HepG2 (cell line): ENCODE measurements around the gene PHF13. TPM values are rescaled to one million over a fixed set of nuclear protein-coding genes. Genes with fewer than 3 reads are reported as not detected.
A peak's percentile ranks its signal among the peaks of the same experiment; 100 is the strongest.

Experiments used
- CEBPG ChIP-seq: IDR thresholded peaks from 2 replicates; pipeline ENCODE4 v1.6.1; 2016
- CREM ChIP-seq, 2 experiments: sonication (generic) in 1 of 2; formaldehyde crosslinking in 1 of 2; IDR thresholded peaks; 2 replicates each; pipeline versions ENCODE4 v1.4.0 to v1.6.1; 2016 to 2020; ENCODE audit warnings: antibody characterized with exemption in 1 of 2, mild to moderate bottlenecking in 1 of 2, missing genetic modification reagents in 1 of 2
- HCFC1 ChIP-seq: fragments of 150-350 bp; IDR thresholded peaks from 2 replicates; pipeline ENCODE4 v1.6.1; 2014; ENCODE audit warnings: low read depth, low read length
- HMG20B ChIP-seq: conservative IDR thresholded peaks from 2 replicates; pipeline ENCODE4 v1.6.1; 2016; ENCODE audit warnings: missing genetic modification reagents, missing compliant biosample characterization
- HNF4G ChIP-seq, 2 experiments: sonication (generic) in 1 of 2; formaldehyde crosslinking in 1 of 2; IDR thresholded peaks; 2 replicates each; pipeline versions ENCODE4 v1.4.0 to v1.6.1; 2011 to 2020; ENCODE audit warnings: borderline replicate concordance in 2 of 2, low read depth in 2 of 2, mild to moderate bottlenecking in 2 of 2, low read length in 1 of 2, missing genetic modification reagents in 1 of 2, moderate library complexity in 1 of 2
- HNRNPLL ChIP-seq: fragments of 200-400 bp; formaldehyde crosslinking; IDR thresholded peaks from 2 replicates; pipeline ENCODE4 v1.6.1; 2017; ENCODE audit warnings: mild to moderate bottlenecking, low read depth, low read length; ENCODE audit not compliant: poor library complexity, severe bottlenecking
- ISL2 ChIP-seq: sonication (generic); formaldehyde crosslinking; IDR thresholded peaks from 2 replicates; pipeline ENCODE4 v1.5.0; 2020; ENCODE audit warnings: missing genetic modification reagents
- KAT2B ChIP-seq: fragments of 150-350 bp; IDR thresholded peaks from 2 replicates; pipeline ENCODE4 v1.6.1; 2014; ENCODE audit warnings: low read depth, low read length, borderline replicate concordance
- MAFF ChIP-seq: IDR thresholded peaks from 2 replicates; pipeline ENCODE4 v1.6.1; 2011; ENCODE audit warnings: low read depth, low read length, improper control_type of control experiment
- NR2F2 ChIP-seq: IDR thresholded peaks from 2 replicates; pipeline ENCODE4 v1.6.1; 2012; ENCODE audit warnings: low read depth, inconsistent platforms, borderline replicate concordance
- PCBP1 ChIP-seq: fragments of 200-400 bp; formaldehyde crosslinking; IDR thresholded peaks from 2 replicates; pipeline ENCODE4 v1.6.1; 2017; ENCODE audit warnings: mild to moderate bottlenecking, low read depth, low read length, borderline replicate concordance
- SP2 ChIP-seq: sonication (generic); formaldehyde crosslinking; IDR thresholded peaks from 2 replicates; pipeline ENCODE4 v1.5.1; 2020; ENCODE audit warnings: mild to moderate bottlenecking, missing genetic modification reagents
- TAF1 ChIP-seq: sonication (generic); formaldehyde crosslinking; IDR thresholded peaks from 2 replicates; pipeline ENCODE4 v1.4.0; 2020; ENCODE audit warnings: missing genetic modification reagents
- TBX2 ChIP-seq: sonication (generic); formaldehyde crosslinking; IDR thresholded peaks from 2 replicates; pipeline ENCODE4 v1.5.0; 2020; ENCODE audit warnings: missing genetic modification reagents, mild to moderate bottlenecking, borderline replicate concordance
- TCF12 ChIP-seq, 2 experiments: fragments of 450-650 bp in 1 of 2; sonication (generic) in 1 of 2; formaldehyde crosslinking in 1 of 2; IDR thresholded peaks; 2 replicates each; pipeline versions ENCODE4 v1.6.1 to v1.8.0; 2017 to 2022; ENCODE audit warnings: antibody characterized with exemption in 1 of 2, mild to moderate bottlenecking in 1 of 2, missing genetic modification reagents in 1 of 2, moderate library complexity in 1 of 2
- YEATS2 ChIP-seq: sonication (generic); formaldehyde crosslinking; IDR thresholded peaks from 2 replicates; pipeline ENCODE4 v1.4.0; 2020; ENCODE audit warnings: missing genetic modification reagents, borderline replicate concordance
- ZMYM4 ChIP-seq: sonication (generic); formaldehyde crosslinking; IDR thresholded peaks from 2 replicates; pipeline ENCODE4 v1.8.1; 2023; ENCODE audit warnings: mild to moderate bottlenecking, missing genetic modification reagents
- ZNF225 ChIP-seq: sonication (generic); formaldehyde crosslinking; IDR thresholded peaks from 2 replicates; pipeline ENCODE4 v1.4.0; 2020; ENCODE audit warnings: mild to moderate bottlenecking, missing genetic modification reagents
- ZNF232 ChIP-seq: sonication (generic); formaldehyde crosslinking; IDR thresholded peaks from 2 replicates; pipeline ENCODE4 v1.4.0; 2020; ENCODE audit warnings: missing genetic modification reagents, borderline replicate concordance
- ZNF567 ChIP-seq: sonication (generic); formaldehyde crosslinking; IDR thresholded peaks from 2 replicates; pipeline ENCODE4 v1.8.1; 2023; ENCODE audit warnings: mild to moderate bottlenecking, missing genetic modification reagents, borderline replicate concordance
- polyA plus RNA-seq, 8 experiments: library from polyadenylated mRNA; depleted of rRNA in 3 of 8; stranded (reverse) in 7 of 8; unstranded in 1 of 8; fragments of >200 nt; fragmentation: Illumina TruSeq in 4 of 8; extraction: Trizol in 4 of 8; gene quantifications; 2 replicates each; pipeline versions ENCODE4 v1.2.1 to v1.2.3, GENCODE V29; 2011 to 2016; ENCODE audit warnings: low read depth in 4 of 8, missing spikeins in 1 of 8, mixed read lengths in 1 of 8; ENCODE audit not compliant: insufficient read depth in 1 of 8
- total RNA-seq, 5 experiments: library from RNA; depleted of rRNA; stranded (reverse); fragments of >200 nt; fragmentation: Illumina TruSeq; extraction: Trizol; gene quantifications; 2 replicates each; pipeline ENCODE4 v1.2.3, GENCODE V29; 2016; ENCODE audit warnings: low read depth in 1 of 5
- TF ChIP-seq, protein P1 (sequence below): fragments of 450-650 bp; IDR thresholded peaks from 2 replicates; pipeline ENCODE4 v1.6.1; 2017; ENCODE audit warnings: mild to moderate bottlenecking
- TF ChIP-seq, protein P2 (sequence below): sonication (generic); formaldehyde crosslinking; IDR thresholded peaks from 2 replicates; pipeline ENCODE4 v1.4.0; 2020; ENCODE audit warnings: missing genetic modification reagents
- TF ChIP-seq, protein P3 (sequence below): conservative IDR thresholded peaks from 2 replicates; pipeline ENCODE4 v1.6.1; 2018; ENCODE audit warnings: missing genetic modification reagents

The PHF13 gene
- total and polyA plus RNA-seq, 2 of the 13 experiments (the other 11 are each of a cell fraction or from before 2014, with no cell fraction given) = 4.7 to 7.4 TPM

DNA sequence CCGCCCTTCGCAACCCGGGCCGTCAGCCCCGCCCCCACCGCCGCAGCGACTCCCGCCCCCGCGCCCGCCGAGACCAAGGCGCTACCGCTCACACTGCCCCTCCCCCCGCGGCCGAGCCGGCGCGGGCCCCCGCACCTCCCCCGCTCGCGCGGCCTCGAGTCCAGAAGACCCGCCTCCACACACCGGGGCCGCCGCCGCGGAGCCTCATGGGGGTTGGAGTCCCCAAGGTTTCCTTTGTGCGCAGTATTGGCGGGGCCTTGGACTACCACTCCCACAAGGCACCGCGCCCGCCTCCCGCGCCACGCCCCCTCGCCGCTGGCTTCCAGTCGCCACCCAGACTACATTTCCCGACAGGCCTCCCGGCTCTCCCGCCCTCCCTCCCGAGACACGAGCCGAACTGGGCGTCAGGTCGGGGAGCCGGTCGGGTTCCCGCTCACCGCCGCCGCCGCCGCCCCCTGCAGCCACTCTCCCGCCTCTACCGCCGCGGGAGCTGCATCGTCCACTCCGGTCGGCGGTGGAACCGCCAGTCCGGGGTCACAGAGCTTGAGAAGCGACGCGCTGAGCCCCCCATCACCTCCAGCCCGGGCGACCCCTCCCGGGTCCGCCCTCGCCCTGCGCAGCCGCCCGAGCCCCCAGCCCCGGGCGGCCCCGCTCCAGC, at the start of gene PHF13 (continued):
- TF ChIP-seq ZNF232 (CRISPR knock-in tag) (no peak), ZNF225 (CRISPR knock-in tag) (no peak), CEBPG (no peak), HNRNPLL (peak; percentile 39), NR2F2 (no peak; the same call in 1 of the 2 replicates), HCFC1 (peak; percentile 98), ZMYM4 (peak; percentile 31; the same call in 1 of the 2 replicates), TBX2 (CRISPR knock-in tag) (peak; percentile 53; the same call in 1 of the 2 replicates), TCF12 (IDR thresholded peaks at IDR 0.05) (no peak), TCF12 (CRISPR knock-in tag; IDR thresholded peaks at IDR 0.05) (no peak), YEATS2 (CRISPR knock-in tag) (0 out of 2 replicates have a peak, but pooled peaks have one; percentile 43), CREM (IDR thresholded peaks at IDR 0.05) (peak; percentile 91), CREM (CRISPR knock-in tag; IDR thresholded peaks at IDR 0.05) (no peak), MAFF (no peak), KAT2B (no peak), SP2 (peak; percentile 79), PCBP1 (0 out of 2 replicates have a peak, but pooled peaks have one; percentile 49), HMG20B (CRISPR knock-in tag) (no peak), ISL2 (CRISPR knock-in tag) (peak; percentile 70), ZNF567 (CRISPR knock-in tag) (no peak), TAF1 (CRISPR knock-in tag) (0 out of 2 replicates have a peak, but pooled peaks have one; percentile 24), HNF4G (IDR thresholded peaks at IDR 0.05; ENCODE audit: borderline replicate concordance, low read depth, low read length) (no peak), HNF4G (CRISPR knock-in tag; IDR thresholded peaks at IDR 0.05; ENCODE audit: borderline replicate concordance, low read depth) (no peak)
- TF ChIP-seq, protein P1, sequence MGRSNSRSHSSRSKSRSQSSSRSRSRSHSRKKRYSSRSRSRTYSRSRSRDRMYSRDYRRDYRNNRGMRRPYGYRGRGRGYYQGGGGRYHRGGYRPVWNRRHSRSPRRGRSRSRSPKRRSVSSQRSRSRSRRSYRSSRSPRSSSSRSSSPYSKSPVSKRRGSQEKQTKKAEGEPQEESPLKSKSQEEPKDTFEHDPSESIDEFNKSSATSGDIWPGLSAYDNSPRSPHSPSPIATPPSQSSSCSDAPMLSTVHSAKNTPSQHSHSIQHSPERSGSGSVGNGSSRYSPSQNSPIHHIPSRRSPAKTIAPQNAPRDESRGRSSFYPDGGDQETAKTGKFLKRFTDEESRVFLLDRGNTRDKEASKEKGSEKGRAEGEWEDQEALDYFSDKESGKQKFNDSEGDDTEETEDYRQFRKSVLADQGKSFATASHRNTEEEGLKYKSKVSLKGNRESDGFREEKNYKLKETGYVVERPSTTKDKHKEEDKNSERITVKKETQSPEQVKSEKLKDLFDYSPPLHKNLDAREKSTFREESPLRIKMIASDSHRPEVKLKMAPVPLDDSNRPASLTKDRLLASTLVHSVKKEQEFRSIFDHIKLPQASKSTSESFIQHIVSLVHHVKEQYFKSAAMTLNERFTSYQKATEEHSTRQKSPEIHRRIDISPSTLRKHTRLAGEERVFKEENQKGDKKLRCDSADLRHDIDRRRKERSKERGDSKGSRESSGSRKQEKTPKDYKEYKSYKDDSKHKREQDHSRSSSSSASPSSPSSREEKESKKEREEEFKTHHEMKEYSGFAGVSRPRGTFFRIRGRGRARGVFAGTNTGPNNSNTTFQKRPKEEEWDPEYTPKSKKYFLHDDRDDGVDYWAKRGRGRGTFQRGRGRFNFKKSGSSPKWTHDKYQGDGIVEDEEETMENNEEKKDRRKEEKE = no peak
- TF ChIP-seq, protein P2, sequence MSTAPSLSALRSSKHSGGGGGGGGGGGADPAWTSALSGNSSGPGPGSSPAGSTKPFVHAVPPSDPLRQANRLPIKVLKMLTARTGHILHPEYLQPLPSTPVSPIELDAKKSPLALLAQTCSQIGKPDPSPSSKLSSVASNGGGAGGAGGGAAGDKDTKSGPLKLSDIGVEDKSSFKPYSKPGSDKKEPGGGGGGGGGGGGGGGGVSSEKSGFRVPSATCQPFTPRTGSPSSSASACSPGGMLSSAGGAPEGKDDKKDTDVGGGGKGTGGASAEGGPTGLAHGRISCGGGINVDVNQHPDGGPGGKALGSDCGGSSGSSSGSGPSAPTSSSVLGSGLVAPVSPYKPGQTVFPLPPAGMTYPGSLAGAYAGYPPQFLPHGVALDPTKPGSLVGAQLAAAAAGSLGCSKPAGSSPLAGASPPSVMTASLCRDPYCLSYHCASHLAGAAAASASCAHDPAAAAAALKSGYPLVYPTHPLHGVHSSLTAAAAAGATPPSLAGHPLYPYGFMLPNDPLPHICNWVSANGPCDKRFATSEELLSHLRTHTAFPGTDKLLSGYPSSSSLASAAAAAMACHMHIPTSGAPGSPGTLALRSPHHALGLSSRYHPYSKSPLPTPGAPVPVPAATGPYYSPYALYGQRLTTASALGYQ (CRISPR knock-in tag) = peak; percentile 55; the same call in 1 of the 2 replicates
- TF ChIP-seq, protein P3, sequence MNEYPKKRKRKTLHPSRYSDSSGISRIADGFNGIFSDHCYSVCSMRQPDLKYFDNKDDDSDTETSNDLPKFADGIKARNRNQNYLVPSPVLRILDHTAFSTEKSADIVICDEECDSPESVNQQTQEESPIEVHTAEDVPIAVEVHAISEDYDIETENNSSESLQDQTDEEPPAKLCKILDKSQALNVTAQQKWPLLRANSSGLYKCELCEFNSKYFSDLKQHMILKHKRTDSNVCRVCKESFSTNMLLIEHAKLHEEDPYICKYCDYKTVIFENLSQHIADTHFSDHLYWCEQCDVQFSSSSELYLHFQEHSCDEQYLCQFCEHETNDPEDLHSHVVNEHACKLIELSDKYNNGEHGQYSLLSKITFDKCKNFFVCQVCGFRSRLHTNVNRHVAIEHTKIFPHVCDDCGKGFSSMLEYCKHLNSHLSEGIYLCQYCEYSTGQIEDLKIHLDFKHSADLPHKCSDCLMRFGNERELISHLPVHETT = peak; percentile 98
